BE2C (cell line): ENCODE measurements around the gene RASD1.

Experiments
- DNase-seq: peaks from one replicate; pipeline ENCODE4 v3.0.0-alpha.2; 2020
- H3K27me3 ChIP-seq: fragments of 250-450 bp; sonication (Bioruptor Pico); 2 replicates; pipeline ENCODE4 v1.5.1; 2020; ENCODE audit warnings: mild to moderate bottlenecking
- H3K36me3 ChIP-seq: fragments of 250-450 bp; sonication (Bioruptor Pico); 2 replicates; pipeline ENCODE4 v1.5.1; 2020; ENCODE audit warnings: mild to moderate bottlenecking
- H3K4me1 ChIP-seq: fragments of 250-450 bp; sonication (Bioruptor Pico); 2 replicates; pipeline ENCODE4 v1.5.1; 2020
- H3K4me3 ChIP-seq: 2 replicates; pipeline ENCODE4 v1.5.1; 2011; ENCODE audit warnings: low read depth, low read length
- H3K9me3 ChIP-seq: fragments of 250-450 bp; sonication (Bioruptor Pico); 2 replicates; pipeline ENCODE4 v1.5.1; 2020
- TF ChIP-seq, protein P1 (sequence below): IDR thresholded peaks from 2 replicates; pipeline ENCODE4 v1.5.1; 2012; ENCODE audit warnings: mild to moderate bottlenecking, low read depth, low read length

The RASD1 gene

DNA sequence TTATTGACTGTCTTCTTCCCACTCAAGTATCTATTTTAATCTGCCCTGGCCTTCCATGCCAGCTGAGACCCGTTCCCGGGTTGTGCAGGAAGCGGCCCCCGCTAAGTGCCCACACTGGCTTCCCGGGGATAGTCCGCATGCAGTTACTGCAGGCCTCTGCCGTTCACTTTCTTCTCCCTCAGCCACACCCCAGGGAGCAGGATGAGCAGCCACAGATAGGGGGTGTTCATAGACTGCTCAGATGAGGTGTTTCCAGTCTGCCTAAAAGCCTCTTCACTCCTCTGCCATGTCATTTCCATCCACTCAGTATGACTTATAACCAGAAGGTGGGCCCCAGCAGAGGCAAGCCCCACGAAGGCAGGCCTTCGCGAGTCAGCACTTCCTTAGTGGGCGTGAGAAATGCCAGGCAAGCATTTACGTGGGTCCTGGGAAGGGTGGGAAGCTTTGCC, 11.7 kb downstream of the RASD1 start:
- Histone ChIP-seq H3K9me3 (no peaks in the 10 kb centered on the region), H3K4me1 (no peaks in the 10 kb centered on the region), H3K27me3 (no peaks in the 10 kb centered on the region), H3K36me3 (peaks cover 8% of the 10 kb centered on the region), H3K4me3 (no peak overlapping the region)
- no peak for DNase-seq
- TF ChIP-seq, protein P1, sequence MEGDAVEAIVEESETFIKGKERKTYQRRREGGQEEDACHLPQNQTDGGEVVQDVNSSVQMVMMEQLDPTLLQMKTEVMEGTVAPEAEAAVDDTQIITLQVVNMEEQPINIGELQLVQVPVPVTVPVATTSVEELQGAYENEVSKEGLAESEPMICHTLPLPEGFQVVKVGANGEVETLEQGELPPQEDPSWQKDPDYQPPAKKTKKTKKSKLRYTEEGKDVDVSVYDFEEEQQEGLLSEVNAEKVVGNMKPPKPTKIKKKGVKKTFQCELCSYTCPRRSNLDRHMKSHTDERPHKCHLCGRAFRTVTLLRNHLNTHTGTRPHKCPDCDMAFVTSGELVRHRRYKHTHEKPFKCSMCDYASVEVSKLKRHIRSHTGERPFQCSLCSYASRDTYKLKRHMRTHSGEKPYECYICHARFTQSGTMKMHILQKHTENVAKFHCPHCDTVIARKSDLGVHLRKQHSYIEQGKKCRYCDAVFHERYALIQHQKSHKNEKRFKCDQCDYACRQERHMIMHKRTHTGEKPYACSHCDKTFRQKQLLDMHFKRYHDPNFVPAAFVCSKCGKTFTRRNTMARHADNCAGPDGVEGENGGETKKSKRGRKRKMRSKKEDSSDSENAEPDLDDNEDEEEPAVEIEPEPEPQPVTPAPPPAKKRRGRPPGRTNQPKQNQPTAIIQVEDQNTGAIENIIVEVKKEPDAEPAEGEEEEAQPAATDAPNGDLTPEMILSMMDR: no peak

DNA sequence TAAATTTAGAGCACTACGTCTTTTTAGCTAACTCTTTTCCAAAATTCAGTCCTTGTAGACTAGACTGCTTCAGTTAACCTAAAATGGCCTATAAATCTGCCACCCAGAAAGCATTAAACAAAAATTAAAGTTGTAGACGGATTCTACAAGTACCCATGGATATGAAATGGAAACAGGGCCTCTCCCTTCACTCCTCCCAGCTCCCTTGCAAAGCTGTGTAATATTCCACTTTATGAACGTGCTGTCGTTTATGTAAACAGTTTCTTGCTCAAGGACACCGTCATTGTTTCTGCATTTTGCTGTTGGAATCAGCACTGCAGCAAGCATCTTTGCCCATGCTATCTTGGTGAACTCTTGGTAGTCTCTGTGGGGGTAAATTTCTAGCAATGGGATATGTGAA, 14.3 kb downstream of the RASD1 start:
- Histone ChIP-seq H3K9me3 (no peaks in the 10 kb centered on the region), H3K4me1 (no peaks in the 10 kb centered on the region), H3K36me3 (no peaks in the 10 kb centered on the region), H3K4me3 (no peak overlapping the region), H3K27me3 (no peaks in the 10 kb centered on the region)
- TF ChIP-seq, protein P1: no peak
- no peak for DNase-seq

DNA sequence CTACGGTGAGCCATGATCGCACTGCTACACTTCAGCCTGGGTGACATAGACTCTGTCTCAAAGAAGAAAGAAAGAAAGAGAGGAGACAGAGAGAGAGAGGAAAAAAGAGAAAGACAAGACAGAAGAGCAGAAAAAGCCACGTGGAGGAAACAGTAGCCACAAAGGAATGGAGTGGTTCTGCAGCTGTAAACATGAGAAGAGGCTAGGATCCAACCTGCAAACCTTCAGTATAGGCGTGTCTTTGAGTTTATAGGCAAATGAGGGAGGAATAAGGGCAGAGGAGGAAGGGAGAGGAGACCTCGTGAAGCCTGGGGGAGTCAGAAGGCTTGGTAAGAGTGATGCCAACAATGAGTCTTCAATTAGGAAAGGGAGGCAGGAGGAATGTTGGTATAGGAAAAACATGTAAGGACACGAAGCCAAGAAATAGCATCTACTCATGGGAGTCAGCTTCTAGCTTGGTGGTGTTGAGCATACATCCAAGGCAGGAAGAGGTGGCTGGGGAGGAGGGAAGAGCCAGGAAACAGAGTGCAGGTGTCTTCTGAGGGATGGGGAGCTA, 15.5 kb downstream of the RASD1 start:
- H3K27me3 ChIP-seq: no peaks in the 10 kb centered on the region
- no peak for DNase-seq
- no peak overlapping the region for H3K4me3 ChIP-seq
- TF ChIP-seq, protein P1: no peak
- no peaks in the 10 kb centered on the region for H3K36me3 ChIP-seq
- H3K9me3 ChIP-seq: no peaks in the 10 kb centered on the region
- H3K4me1 ChIP-seq: no peaks in the 10 kb centered on the region

DNA sequence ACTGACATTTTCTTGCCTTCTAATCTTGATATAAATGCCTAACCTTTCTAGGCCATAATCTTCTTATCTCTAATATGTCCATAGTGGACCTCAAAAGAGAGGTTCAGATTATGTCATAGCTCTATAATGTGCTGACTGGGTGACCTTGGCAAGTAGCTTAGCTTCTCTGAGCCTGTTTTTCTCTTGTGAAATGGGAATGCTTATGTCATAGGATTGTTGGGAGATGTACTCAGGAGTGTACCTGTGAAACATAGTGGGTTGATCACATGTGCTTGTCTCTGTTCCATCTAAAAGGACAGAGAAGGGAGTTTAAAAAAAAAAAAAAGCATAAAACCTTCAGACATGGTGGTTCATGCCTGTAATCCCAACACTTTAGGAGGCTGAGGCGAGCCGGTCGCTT, 17.0 kb downstream of the RASD1 start:
- Histone ChIP-seq H3K4me1 (no peaks in the 10 kb centered on the region), H3K4me3 (no peak overlapping the region), H3K27me3 (no peaks in the 10 kb centered on the region), H3K9me3 (no peaks in the 10 kb centered on the region), H3K36me3 (no peaks in the 10 kb centered on the region)
- TF ChIP-seq, protein P1: no peak
- DNase-seq: no peak

DNA sequence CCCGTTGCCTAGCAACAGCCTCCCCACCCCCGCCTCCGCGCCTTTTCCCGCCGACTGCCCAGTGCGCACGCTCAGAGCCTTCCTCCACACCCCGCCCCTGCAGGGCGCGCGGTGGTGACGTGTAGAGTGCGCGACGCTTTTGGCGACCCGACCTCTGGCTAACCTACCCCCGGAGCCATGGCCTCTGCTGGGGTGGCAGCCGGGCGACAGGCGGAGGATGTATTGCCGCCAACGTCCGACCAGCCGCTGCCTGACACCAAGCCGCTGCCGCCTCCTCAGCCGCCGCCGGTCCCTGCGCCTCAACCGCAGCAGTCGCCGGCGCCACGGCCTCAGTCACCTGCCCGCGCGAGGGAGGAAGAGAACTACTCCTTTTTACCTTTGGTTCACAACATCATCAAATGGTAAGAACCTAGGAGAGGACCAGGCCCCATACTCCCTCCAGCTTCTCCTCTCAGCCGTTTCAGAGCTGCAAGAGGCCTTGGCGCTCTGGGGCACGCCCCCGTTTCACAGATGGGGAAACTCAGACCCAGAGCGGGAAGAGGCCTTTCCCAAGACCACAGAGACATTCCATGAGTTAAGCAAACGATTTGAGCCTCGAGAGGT, 19.2 kb downstream of the RASD1 start, which contains the start of gene MED9:
Gene MED9 (plus strand): TSS at position 136 of the 603 bp plus-strand sequence. CDS start 42 bp downstream, at position 178.
- Histone ChIP-seq H3K9me3 (no peaks in the 10 kb centered on the region), H3K36me3 (no peaks in the 10 kb centered on the region), H3K4me1 (no peaks in the 10 kb centered on the region), H3K4me3 (peak within 1 kb of the TSS; percentile 72), H3K27me3 (no peaks in the 10 kb centered on the region)
- TF ChIP-seq, protein P1: no peak
- DNase-seq: peak; percentile 88

DNA sequence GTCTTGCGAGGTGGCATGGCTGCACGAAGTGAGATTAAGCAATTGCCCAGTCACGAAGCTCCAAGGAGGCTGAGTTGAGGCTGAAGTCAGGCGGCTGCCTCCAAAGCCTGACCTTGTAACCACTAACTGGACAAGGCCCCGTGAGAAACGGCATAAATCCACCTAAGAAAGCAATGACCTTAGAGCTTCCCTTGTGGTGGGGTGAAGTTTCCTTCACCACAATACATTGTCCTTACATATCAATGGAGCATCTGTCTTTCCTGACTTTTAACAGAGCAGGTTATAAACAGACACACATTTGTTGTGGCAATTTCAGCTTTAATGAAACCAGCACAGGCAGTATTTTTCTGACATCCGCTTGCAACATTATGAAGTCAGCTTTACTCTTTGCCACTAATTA, 21.9 kb downstream of the RASD1 start:
- Histone ChIP-seq H3K9me3 (no peaks in the 10 kb centered on the region), H3K4me3 (no peak overlapping the region), H3K36me3 (no peaks in the 10 kb centered on the region), H3K4me1 (no peaks in the 10 kb centered on the region), H3K27me3 (no peaks in the 10 kb centered on the region)
- TF ChIP-seq, protein P1: no peak
- DNase-seq: no peak
